HEK293 (cell line): ENCODE measurements around the gene TTC13.

Experiments
- HOXA7 ChIP-seq: sonication (generic); formaldehyde crosslinking; IDR thresholded peaks from 2 replicates; pipeline ENCODE4 v1.8.1; 2022; ENCODE audit warnings: missing genetic modification reagents, borderline replicate concordance
- MYNN ChIP-seq: fragments of 450-650 bp; formaldehyde crosslinking; IDR thresholded peaks from 2 replicates; pipeline ENCODE4 v1.5.1; 2016; ENCODE audit warnings: missing biosample characterization, missing genetic modification characterization, borderline replicate concordance
- SETDB1 ChIP-seq: IDR thresholded peaks from one replicate; pipeline ENCODE4 v1.6.1; 2017; ENCODE audit warnings: mild to moderate bottlenecking, low read length, moderate library complexity, mixed read lengths; ENCODE audit not compliant: insufficient read length
- ZNF266 ChIP-seq: fragments of 450-650 bp; formaldehyde crosslinking; IDR thresholded peaks from 2 replicates; pipeline ENCODE4 v1.5.1; 2016; ENCODE audit warnings: missing biosample characterization, missing genetic modification characterization, low read depth
- ZNF600 ChIP-seq: fragments of 450-650 bp; formaldehyde crosslinking; IDR thresholded peaks from 2 replicates; pipeline ENCODE4 v1.5.1; 2016; ENCODE audit warnings: missing biosample characterization, missing genetic modification characterization
- ZNF664 ChIP-seq: fragments of 450-650 bp; formaldehyde crosslinking; IDR thresholded peaks from 2 replicates; pipeline ENCODE4 v1.5.1; 2016; ENCODE audit warnings: missing biosample characterization, missing genetic modification characterization

The TTC13 gene

GRCh38 chr1:230857077-230857476, 121.6 kb downstream of the TTC13 start (continued):
- TF ChIP-seq MYNN (tag by site-specific recombination) (no peak), ZNF664 (no peak), HOXA7 (CRISPR knock-in tag) (no peak), ZNF600 (no peak), SETDB1 (no peak), ZNF266 (no peak)
